ENCODE results near the gene PRDX6. TPM values are rescaled to one million over a fixed set of nuclear protein-coding genes. Genes with fewer than 3 reads are reported as not detected.
"Not testable (repeated sequence)": the region's sequence is repeated elsewhere in the genome, so short reads cannot be mapped to it uniquely, and the experiment has no call there.

PRDX6 gene
- total RNA-seq, 1 experiment from 2014 or later = 502 TPM

GRCh38 chr1:173474097-173474779 lies 2.9 kb upstream of the PRDX6 start:
- ChIA-PET POLR2A (interaction anchor here (1.2 to 2.7 kb wide), 6 partner anchors 11 to 241 kb away, joined by 4 to 23 read pairs (median 8); partner anchors contain the start of gene KLHL20), CTCF (interaction anchor here (0.7 to 2.5 kb wide), 7 partner anchors 43 to 732 kb away, joined by 3 to 11 read pairs (median 3); no protein-coding TSS in a partner anchor)
- H3K4me3 Mint-ChIP-seq (ENCODE audit: unreplicated experiment) = peak overlapping the region; percentile 8
- H3K4me1 Mint-ChIP-seq (ENCODE audit: insufficient read depth, unreplicated experiment) = peaks cover 38% of the 10 kb centered on the region
- DNase-seq (ENCODE audit: unreplicated experiment) = no peak
- intact Hi-C loops (cut with micrococcal nuclease) = no loop called here
- peaks cover 7% of the 10 kb centered on the region for H3K9me3 Mint-ChIP-seq (ENCODE audit: unreplicated experiment)
- BruUV-seq (replicated peaks) = no TSS peak
- H3K27ac Mint-ChIP-seq (ENCODE audit: low read depth, unreplicated experiment) = peak overlapping the region; percentile 81
- H3K36me3 Mint-ChIP-seq (ENCODE audit: insufficient read depth, unreplicated experiment) = peaks cover 1% of the 10 kb centered on the region
- no peaks in the 10 kb centered on the region for H3K27me3 Mint-ChIP-seq (ENCODE audit: insufficient read depth, unreplicated experiment)
- no peak for TF ChIP-seq CTCF (IDR thresholded peaks at IDR 0.05; ENCODE audit: unreplicated experiment)

GRCh38 chr1:173474780-173475421 lies 2.2 kb upstream of the PRDX6 start:
- H3K9me3 Mint-ChIP-seq (ENCODE audit: unreplicated experiment); DNase-seq (ENCODE audit: unreplicated experiment); intact Hi-C loops (cut with micrococcal nuclease); H3K36me3 Mint-ChIP-seq (ENCODE audit: insufficient read depth, unreplicated experiment); BruUV-seq (replicated peaks); H3K27me3 Mint-ChIP-seq (ENCODE audit: insufficient read depth, unreplicated experiment): not testable (repeated sequence)
- ChIA-PET CTCF (interaction anchor here (0.7 to 7.4 kb wide), 8 partner anchors 8 to 730 kb away, joined by 3 to 73 read pairs (median 5); partner anchors contain the start of genes CENPL, DARS2 and KLHL20), POLR2A (interaction anchor here (0.6 to 5.1 kb wide), 14 partner anchors 8 to 722 kb away, joined by 3 to 181 read pairs (median 37); partner anchors contain the start of genes CENPL, DARS2, GAS5 and KLHL20)
- peak overlapping the region; percentile 99 for H3K27ac Mint-ChIP-seq (ENCODE audit: low read depth, unreplicated experiment)
- H3K4me3 Mint-ChIP-seq (ENCODE audit: unreplicated experiment) = peak overlapping the region; percentile 97
- H3K4me1 Mint-ChIP-seq (ENCODE audit: insufficient read depth, unreplicated experiment) = peaks cover 44% of the 10 kb centered on the region

GRCh38 chr1:173475564-173476196 lies 1.5 kb upstream of the PRDX6 start:
- intact Hi-C loops (cut with micrococcal nuclease) = loop anchor here (2.0 kb wide), 1 partner anchor 731 kb away; no protein-coding TSS in a partner anchor
- POLR2A ChIA-PET = interaction anchor here (0.5 to 5.1 kb wide), 28 partner anchors 9 to 733 kb away, joined by 3 to 181 read pairs (median 16); partner anchors contain the start of genes CENPL, DARS2, GAS5 and KLHL20
- H3K4me3 Mint-ChIP-seq (ENCODE audit: unreplicated experiment) = peak overlapping the region; percentile 97

More at GRCh38 chr1:173475564-173476196, 1.5 kb upstream of the PRDX6 start:
- BruUV-seq (replicated peaks) = no TSS peak
- no peak for TF ChIP-seq CTCF (IDR thresholded peaks at IDR 0.05; ENCODE audit: unreplicated experiment)
- Mint-ChIP-seq H3K27ac (ENCODE audit: low read depth, unreplicated experiment) (peak overlapping the region; percentile 99), H3K4me1 (ENCODE audit: insufficient read depth, unreplicated experiment) (peaks cover 51% of the 10 kb centered on the region), H3K36me3 (ENCODE audit: insufficient read depth, unreplicated experiment) (peaks cover 15% of the 10 kb centered on the region), H3K27me3 (ENCODE audit: insufficient read depth, unreplicated experiment) (no peaks in the 10 kb centered on the region), H3K9me3 (ENCODE audit: unreplicated experiment) (no peaks in the 10 kb centered on the region)
- CTCF ChIA-PET = interaction anchor here (0.6 to 7.4 kb wide), 14 partner anchors 9 to 1076 kb away, joined by 3 to 73 read pairs (median 4); partner anchors contain the start of genes CENPL, DARS2 and KLHL20
- DNase-seq (ENCODE audit: unreplicated experiment) = peak; percentile 64
